Mammary epithelial cell (primary cell): Measurements from ENCODE around the gene ADAM15.
A peak's percentile ranks its signal among the peaks of the same experiment; 100 is the strongest.

ENCODE experiments used
- EZH2 ChIP-seq: IDR thresholded peaks from 2 replicates; pipeline ENCODE4 v1.6.1; 2012; ENCODE audit warnings: low read length, inconsistent platforms, borderline replicate concordance
- TF ChIP-seq, protein P1 (sequence below), 2 donors: IDR thresholded peaks in 1 of 2; conservative IDR thresholded peaks in 1 of 2; 2 replicates each; pipeline ENCODE4 v1.5.1; 2011 to 2012; ENCODE audit warnings: inconsistent platforms in 2 of 2, low read length in 2 of 2, mild to moderate bottlenecking in 2 of 2, control low read depth in 1 of 2, low read depth in 1 of 2; ENCODE audit not compliant: insufficient read depth in 1 of 2; ENCODE audit errors: extremely low read depth in 1 of 2

DNA sequence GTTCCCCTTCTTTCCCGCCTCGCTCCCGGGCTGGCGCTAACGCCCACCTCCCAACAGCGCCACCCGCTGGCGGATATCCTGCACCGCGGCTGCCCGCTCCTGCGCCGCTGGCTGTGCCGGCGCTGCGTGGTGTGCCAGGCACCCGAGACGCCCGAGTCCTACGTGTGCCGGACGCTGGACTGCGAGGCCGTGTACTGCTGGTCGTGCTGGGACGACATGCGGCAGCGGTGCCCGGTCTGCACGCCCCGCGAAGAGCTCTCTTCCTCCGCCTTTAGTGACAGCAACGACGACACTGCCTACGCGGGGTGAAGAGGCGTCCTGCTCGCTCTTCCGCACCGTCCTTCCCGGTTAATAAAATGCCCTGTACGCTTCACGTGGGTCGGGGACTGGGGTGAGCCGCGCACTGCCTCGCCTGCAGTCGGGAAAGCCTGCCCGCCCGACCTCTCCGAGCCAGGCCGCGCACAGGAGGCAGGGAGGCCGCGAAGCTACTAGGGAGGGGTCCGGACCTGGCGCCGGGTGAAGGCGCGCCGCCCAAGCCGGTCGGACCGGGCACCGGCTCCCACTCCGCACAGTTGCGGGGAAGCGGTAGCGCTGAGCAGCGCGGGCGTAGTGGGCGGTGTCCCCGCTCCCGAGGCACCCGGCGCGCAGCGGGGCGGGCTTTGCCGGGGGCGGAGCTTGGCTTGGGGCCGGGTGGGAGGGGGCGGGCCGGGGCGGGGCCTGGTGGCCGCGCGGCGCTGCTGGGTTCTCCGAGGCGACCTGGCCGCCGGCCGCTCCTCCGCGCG lies at the start of gene ADAM15:
- TF ChIP-seq, protein P1, sequence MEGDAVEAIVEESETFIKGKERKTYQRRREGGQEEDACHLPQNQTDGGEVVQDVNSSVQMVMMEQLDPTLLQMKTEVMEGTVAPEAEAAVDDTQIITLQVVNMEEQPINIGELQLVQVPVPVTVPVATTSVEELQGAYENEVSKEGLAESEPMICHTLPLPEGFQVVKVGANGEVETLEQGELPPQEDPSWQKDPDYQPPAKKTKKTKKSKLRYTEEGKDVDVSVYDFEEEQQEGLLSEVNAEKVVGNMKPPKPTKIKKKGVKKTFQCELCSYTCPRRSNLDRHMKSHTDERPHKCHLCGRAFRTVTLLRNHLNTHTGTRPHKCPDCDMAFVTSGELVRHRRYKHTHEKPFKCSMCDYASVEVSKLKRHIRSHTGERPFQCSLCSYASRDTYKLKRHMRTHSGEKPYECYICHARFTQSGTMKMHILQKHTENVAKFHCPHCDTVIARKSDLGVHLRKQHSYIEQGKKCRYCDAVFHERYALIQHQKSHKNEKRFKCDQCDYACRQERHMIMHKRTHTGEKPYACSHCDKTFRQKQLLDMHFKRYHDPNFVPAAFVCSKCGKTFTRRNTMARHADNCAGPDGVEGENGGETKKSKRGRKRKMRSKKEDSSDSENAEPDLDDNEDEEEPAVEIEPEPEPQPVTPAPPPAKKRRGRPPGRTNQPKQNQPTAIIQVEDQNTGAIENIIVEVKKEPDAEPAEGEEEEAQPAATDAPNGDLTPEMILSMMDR (conservative IDR thresholded peaks at IDR 0.05 in 1 of 2, IDR thresholded peaks at IDR 0.05 in 1 of 2; ENCODE audit: extremely low read depth in 1 of 2, insufficient read depth in 1 of 2, low read depth in 1 of 2, low read length in 2 of 2) = peak; percentile 72 to 95
- TF ChIP-seq EZH2 = no peak
